Measurements from ENCODE around the gene TFB2M. TPM values are rescaled to one million over a fixed set of nuclear protein-coding genes. Genes with fewer than 3 reads are reported as not detected.

Gene TFB2M
- total and polyA plus RNA-seq, 2 of the 13 experiments (the other 11 are each of a cell fraction or from before 2014, with no cell fraction given): 15.7 to 31.4 TPM

DNA sequence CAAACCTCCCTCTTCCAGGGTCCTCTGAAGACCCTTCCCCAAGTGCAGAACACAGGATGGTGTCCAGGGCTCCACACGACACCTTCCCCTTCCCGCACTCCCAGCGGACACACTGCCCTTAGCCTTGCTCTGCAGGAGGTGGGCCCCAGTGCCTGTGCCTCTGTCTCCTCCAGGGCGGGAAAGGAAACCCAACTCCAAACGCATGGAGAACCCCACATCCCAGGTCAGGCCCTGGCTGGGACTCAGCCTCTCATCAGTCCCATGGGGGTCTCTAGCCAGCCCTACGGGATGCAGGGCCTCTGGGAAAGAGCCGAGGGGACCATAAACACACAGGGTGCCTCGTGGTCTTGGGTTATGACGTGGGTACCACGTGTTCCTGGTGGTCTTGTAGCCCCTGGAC lies 53.4 kb downstream of the TFB2M start (continued):
- TF ChIP-seq CREM (IDR thresholded peaks at IDR 0.05) (no peak), CREM (CRISPR knock-in tag; IDR thresholded peaks at IDR 0.05) (no peak), ZFAT (CRISPR knock-in tag; conservative IDR thresholded peaks at IDR 0.05) (no peak), ZNF644 (CRISPR knock-in tag; IDR thresholded peaks at IDR 0.05; ENCODE audit: low read depth) (no peak), HNF4A (CRISPR knock-in tag; IDR thresholded peaks at IDR 0.05) (no peak)
- TF ChIP-seq, protein P1, sequence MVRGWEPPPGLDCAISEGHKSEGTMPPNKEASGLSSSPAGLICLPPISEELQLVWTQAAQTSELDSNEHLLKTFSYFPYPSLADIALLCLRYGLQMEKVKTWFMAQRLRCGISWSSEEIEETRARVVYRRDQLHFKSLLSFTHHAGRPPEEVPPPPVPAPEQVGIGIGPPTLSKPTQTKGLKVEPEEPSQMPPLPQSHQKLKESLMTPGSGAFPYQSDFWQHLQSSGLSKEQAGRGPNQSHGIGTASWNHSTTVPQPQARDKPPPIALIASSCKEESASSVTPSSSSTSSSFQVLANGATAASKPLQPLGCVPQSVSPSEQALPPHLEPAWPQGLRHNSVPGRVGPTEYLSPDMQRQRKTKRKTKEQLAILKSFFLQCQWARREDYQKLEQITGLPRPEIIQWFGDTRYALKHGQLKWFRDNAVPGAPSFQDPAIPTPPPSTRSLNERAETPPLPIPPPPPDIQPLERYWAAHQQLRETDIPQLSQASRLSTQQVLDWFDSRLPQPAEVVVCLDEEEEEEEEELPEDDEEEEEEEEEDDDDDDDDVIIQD (CRISPR knock-in tag; IDR thresholded peaks at IDR 0.05; ENCODE audit: low read depth): no peak
- TF ChIP-seq, protein P2, sequence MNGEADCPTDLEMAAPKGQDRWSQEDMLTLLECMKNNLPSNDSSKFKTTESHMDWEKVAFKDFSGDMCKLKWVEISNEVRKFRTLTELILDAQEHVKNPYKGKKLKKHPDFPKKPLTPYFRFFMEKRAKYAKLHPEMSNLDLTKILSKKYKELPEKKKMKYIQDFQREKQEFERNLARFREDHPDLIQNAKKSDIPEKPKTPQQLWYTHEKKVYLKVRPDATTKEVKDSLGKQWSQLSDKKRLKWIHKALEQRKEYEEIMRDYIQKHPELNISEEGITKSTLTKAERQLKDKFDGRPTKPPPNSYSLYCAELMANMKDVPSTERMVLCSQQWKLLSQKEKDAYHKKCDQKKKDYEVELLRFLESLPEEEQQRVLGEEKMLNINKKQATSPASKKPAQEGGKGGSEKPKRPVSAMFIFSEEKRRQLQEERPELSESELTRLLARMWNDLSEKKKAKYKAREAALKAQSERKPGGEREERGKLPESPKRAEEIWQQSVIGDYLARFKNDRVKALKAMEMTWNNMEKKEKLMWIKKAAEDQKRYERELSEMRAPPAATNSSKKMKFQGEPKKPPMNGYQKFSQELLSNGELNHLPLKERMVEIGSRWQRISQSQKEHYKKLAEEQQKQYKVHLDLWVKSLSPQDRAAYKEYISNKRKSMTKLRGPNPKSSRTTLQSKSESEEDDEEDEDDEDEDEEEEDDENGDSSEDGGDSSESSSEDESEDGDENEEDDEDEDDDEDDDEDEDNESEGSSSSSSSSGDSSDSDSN (CRISPR knock-in tag; IDR thresholded peaks at IDR 0.05): no peak; the same call in 1 of the 2 replicates

DNA sequence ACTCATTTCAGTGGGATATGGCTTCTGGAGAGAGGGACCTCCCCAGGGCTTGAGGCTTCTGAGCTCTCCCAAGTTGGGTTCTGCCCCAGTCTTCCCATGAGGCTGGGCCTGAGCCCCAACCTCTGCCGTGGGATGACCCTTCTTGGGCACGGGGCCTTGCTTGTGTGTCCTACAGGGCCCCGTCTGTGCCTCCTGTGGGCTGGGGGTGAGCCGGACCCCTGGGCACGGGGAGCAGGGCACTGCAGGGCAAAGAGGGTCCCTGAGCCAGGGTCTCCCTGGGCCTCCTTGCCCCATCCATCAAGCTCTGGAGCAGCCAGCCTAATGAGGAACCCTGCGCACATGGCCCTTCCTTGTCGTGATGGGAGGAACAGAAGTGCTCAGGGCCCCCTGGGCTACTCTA lies 53.8 kb downstream of the TFB2M start:
- CTCF ChIA-PET (ENCODE audit: low intra/inter-chr PET ratio, low total read pairs): no interaction called here
- no peak overlapping the region for H3K27ac ChIP-seq (ENCODE audit: extremely low read length, insufficient read depth, low read length)
- POLR2A ChIA-PET: interaction anchor here (1.7 kb wide), 1 partner anchor 15 kb away, joined by 5 read pairs; no protein-coding TSS in a partner anchor
- peaks cover 23% of the 10 kb centered on the region for H3K9me3 ChIP-seq (ENCODE audit: low read length)
- H3K79me2 ChIP-seq (ENCODE audit: insufficient read depth, low read length): no peaks in the 10 kb centered on the region
- FAIRE-seq (no peak), DNase-seq (ENCODE audit: low spot score) (no peak), ATAC-seq (peak; percentile 4; the same call in 1 of the 3 replicates)
- no CpG with 5 or more reads among the region's 7 CpGs for WGBS (ENCODE audit: low lambda C conversion rate)
- no peak overlapping the region for H3K4me3 ChIP-seq (replicated peaks in 1 of 3; ENCODE audit: insufficient read depth in 1 of 3, low read depth in 2 of 3, low read length in 3 of 3)
- no peak overlapping the region for H3K9ac ChIP-seq (ENCODE audit: insufficient read depth, low read depth, low read length)
- in situ Hi-C loops (cut with HindIII; ENCODE audit: extremely low pct_ligation_motif_present, low pct_unique_long_range_greater_than_20kb): no loop called here
- H3K4me2 ChIP-seq (ENCODE audit: low read depth, low read length): peak overlapping the region; percentile 23; the same call in 1 of the 2 replicates
- H3K27me3 ChIP-seq (ENCODE audit: control insufficient read depth in 1 of 2, insufficient read depth in 2 of 2, low read length in 2 of 2): peaks cover 0 to 1% of the 10 kb centered on the region in 2 experiments; a peak in 2 of 5 replicates
- TF ChIP-seq ZNF773 (CRISPR knock-in tag; IDR thresholded peaks at IDR 0.05; ENCODE audit: borderline replicate concordance): no peak
- no peak for TF ChIP-seq KLF11 (CRISPR knock-in tag; IDR thresholded peaks at IDR 0.05)
- TF ChIP-seq HNRNPH1 (optimal IDR thresholded peaks at IDR 0.05; ENCODE audit: low read depth, low read length): no peak
- no peak for TF ChIP-seq HDAC2 (CRISPR knock-in tag; IDR thresholded peaks at IDR 0.05)
- TF ChIP-seq MAFG (CRISPR knock-in tag; IDR thresholded peaks at IDR 0.05): no peak
- no peak for TF ChIP-seq ZNF782 (CRISPR knock-in tag; IDR thresholded peaks at IDR 0.05; ENCODE audit: borderline replicate concordance)
- no peak for TF ChIP-seq ZNF83 (CRISPR knock-in tag; IDR thresholded peaks at IDR 0.05; ENCODE audit: borderline replicate concordance)
- TF ChIP-seq GFI1 (CRISPR knock-in tag; IDR thresholded peaks at IDR 0.05; ENCODE audit: borderline replicate concordance): no peak
- TF ChIP-seq, protein P3, sequence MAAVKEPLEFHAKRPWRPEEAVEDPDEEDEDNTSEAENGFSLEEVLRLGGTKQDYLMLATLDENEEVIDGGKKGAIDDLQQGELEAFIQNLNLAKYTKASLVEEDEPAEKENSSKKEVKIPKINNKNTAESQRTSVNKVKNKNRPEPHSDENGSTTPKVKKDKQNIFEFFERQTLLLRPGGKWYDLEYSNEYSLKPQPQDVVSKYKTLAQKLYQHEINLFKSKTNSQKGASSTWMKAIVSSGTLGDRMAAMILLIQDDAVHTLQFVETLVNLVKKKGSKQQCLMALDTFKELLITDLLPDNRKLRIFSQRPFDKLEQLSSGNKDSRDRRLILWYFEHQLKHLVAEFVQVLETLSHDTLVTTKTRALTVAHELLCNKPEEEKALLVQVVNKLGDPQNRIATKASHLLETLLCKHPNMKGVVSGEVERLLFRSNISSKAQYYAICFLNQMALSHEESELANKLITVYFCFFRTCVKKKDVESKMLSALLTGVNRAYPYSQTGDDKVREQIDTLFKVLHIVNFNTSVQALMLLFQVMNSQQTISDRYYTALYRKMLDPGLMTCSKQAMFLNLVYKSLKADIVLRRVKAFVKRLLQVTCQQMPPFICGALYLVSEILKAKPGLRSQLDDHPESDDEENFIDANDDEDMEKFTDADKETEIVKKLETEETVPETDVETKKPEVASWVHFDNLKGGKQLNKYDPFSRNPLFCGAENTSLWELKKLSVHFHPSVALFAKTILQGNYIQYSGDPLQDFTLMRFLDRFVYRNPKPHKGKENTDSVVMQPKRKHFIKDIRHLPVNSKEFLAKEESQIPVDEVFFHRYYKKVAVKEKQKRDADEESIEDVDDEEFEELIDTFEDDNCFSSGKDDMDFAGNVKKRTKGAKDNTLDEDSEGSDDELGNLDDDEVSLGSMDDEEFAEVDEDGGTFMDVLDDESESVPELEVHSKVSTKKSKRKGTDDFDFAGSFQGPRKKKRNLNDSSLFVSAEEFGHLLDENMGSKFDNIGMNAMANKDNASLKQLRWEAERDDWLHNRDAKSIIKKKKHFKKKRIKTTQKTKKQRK (IDR thresholded peaks at IDR 0.05; ENCODE audit: low read length): no peak
- TF ChIP-seq CBFB (CRISPR knock-in tag; IDR thresholded peaks at IDR 0.05): no peak
- TF ChIP-seq ATF1 (CRISPR knock-in tag; IDR thresholded peaks at IDR 0.05): no peak
- no peaks in the 10 kb centered on the region for H3K36me3 ChIP-seq (replicated peaks in 1 of 2; ENCODE audit: control insufficient read depth in 1 of 2, insufficient read depth in 2 of 2, low read length in 2 of 2)
- intact Hi-C loops (cut with micrococcal nuclease; ENCODE audit: unreplicated experiment): no loop called here
- BruUV-seq (replicated peaks): no TSS peak
- H4K20me1 ChIP-seq (ENCODE audit: insufficient read depth, low read length): no peaks in the 10 kb centered on the region
- peaks cover 50% of the 10 kb centered on the region for H3K4me1 ChIP-seq (ENCODE audit: insufficient read depth, low read length)
- H2AFZ ChIP-seq (ENCODE audit: low read length): no peak overlapping the region
